NB4 (cell line): ENCODE data around the gene TAGLN.

Experiments used
- CTCF ChIP-seq: IDR thresholded peaks from one replicate; pipeline ENCODE4 v1.5.1; 2012; ENCODE audit warnings: low read depth, low read length
- POLR2A ChIP-seq: IDR thresholded peaks from 2 replicates; pipeline ENCODE4 v1.6.1; 2011; ENCODE audit warnings: mild to moderate bottlenecking; ENCODE audit not compliant: insufficient read length; ENCODE audit errors: extremely low read depth

- no peak for TF ChIP-seq CTCF
- TF ChIP-seq POLR2A = no peak
Measured at GRCh38 chr11:117220568-117220967, 21.4 kb downstream of the TAGLN start.
